Glomerular visceral epithelial cell (primary cell): ENCODE results near the gene ADAMTS16.
A peak's percentile ranks its signal among the peaks of the same experiment; 100 is the strongest.
"Not testable (repeated sequence)": the region's sequence is repeated elsewhere in the genome, so short reads cannot be mapped to it uniquely, and the experiment has no call there.

ENCODE experiments used
- DNase-seq: peaks from one replicate; pipeline ENCODE4 v3.0.0-alpha.2; 2016; ENCODE audit errors: extremely low spot score

The ADAMTS16 gene

GRCh38 chr5:5139777-5140478 is at the start of gene ADAMTS16:
Gene ADAMTS16 (plus strand): TSS chr5:5140330. CDS start chr5:5140468, 138 bp downstream.
- no peak for DNase-seq

DNA sequence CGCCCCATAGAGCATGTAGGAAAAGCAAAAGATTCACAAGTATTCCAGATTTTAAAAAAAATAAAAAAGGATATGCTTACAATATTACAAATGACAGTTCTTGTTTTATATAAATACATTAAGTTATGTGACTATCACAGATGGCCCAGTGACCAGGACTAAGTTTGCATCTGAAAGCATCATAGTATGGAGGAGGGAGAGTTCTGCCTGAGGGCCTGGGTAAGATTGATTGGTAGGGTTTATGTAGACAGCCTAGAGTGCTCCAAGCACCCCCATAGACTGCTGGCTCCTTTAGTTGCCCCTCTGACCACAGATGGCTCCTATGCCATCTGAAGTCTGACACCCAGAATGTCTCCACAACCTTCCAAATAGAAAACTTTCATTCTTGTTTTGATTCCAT is 48.0 kb upstream of the ADAMTS16 start:
- no peak for DNase-seq

GRCh38 chr5:5100635-5101034 is 39.5 kb upstream of the ADAMTS16 start:
- DNase-seq: no peak

- no peak for DNase-seq
Measured at GRCh38 chr5:5101676-5102075, 38.5 kb upstream of the ADAMTS16 start.

- peak; percentile 44 for DNase-seq
Measured at GRCh38 chr5:5103245-5103644, 36.9 kb upstream of the ADAMTS16 start.

DNA sequence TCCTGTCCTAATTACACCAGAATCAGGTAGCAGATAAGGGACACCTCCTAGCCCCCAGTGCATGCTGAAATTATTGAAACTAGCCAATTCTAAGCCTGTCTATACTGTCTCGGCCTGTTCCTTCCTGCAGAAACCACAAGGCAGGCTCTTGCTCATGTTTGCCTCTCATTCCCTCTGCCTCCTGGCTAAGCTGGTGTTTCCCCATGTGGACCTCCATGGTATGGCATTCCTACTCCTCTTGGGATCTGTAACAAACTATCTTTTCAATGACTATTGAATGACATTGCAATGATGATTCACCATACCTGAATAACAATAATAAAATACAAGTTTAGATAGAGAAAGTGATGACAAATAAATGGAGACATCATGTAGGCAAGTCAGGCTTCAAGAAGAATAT is 35.6 kb upstream of the ADAMTS16 start:
- no peak for DNase-seq

GRCh38 chr5:5105531-5105930 is 34.6 kb upstream of the ADAMTS16 start:
- no peak for DNase-seq

- DNase-seq: peak; percentile 25
Measured at GRCh38 chr5:5116956-5117355, 23.2 kb upstream of the ADAMTS16 start.

DNA sequence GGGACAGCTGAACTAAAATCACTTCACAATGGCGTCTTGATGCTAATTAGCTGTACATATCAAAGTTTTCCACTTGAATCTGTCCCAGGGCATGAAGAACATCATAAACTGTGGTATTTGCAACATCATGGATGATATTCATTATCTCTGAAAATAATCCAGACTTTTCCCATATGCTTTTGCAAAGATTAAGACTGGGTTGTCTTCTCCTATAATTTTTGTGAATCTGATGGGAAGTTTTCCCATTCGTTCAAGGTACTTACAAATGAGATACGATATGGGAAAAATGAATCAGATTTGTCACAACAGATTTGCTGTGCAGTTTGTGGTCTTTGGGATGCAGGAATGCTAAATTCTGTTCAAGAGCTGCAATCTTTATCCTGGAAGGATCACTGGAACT is 17.4 kb upstream of the ADAMTS16 start:
- no peak for DNase-seq

DNA sequence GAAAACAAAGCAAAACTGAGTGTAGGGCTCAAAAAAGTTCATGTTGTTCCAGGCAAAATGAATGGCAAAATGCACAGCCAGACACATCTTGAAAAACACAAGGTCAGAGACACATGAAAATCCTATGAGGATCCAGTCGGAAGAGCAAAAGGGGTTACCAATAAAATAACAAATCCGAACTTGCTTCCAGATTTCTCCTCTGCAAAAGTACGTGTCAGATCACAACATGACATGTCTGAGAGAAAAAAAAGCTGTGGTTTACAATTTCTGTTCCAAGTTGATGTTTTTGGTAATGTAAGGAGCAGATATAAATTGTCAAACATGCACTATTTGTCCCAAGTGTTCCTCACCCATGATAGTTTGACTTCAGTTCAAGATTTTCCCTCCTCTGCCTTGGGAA is 15.9 kb upstream of the ADAMTS16 start:
- DNase-seq: no peak

- no peak for DNase-seq
Measured at GRCh38 chr5:5126444-5126843, 13.7 kb upstream of the ADAMTS16 start.

- DNase-seq: no peak
Measured at GRCh38 chr5:5128766-5129165, 11.4 kb upstream of the ADAMTS16 start.

DNA sequence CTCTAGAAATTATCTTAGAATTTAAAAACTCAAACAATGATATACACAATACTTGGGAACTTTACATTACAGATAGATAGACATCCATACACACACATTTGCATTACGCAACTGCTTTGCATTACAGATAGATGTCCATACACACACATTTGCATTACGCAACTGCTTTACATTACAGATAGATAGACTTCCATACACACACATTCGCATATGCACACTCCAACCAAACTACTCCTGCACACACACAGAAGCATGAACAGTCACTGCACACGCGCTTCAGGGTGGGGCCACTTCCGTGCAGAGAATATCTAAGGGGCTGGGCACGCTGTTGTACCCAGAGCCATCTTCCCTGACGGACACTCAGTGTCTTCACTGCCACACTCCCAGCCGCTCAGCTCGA is 7.9 kb upstream of the ADAMTS16 start:
- DNase-seq: no peak

GRCh38 chr5:5132693-5133295 is 7.3 kb upstream of the ADAMTS16 start:
- DNase-seq: no peak

- DNase-seq: no peak
Measured at GRCh38 chr5:5134107-5134506, 6.0 kb upstream of the ADAMTS16 start.

GRCh38 chr5:5135957-5136676 is 4.0 kb upstream of the ADAMTS16 start:
- no peak for DNase-seq

GRCh38 chr5:5137851-5138250 is 2.3 kb upstream of the ADAMTS16 start:
- DNase-seq: not testable (repeated sequence)

DNA sequence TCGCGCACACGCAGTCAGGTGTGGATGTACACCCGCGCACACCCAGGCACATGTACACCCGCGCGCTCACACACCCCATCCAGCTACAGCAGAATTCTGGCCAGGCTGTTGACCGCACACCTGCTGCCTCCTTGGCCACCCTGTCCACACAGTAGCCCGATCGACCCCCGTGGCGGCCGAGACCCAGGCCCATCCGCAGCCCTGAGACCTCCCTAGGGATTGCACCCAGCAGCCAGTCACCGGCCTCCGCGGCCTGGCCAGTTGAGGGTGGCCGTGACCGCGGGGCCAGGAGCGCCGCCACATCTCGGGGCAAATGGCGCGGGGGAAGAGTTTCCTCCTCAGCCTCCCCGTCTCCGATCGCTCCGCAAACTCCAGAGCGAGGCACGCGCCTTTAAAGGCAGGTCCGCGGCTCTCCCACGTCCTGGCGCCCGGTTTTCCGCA is 774 bp upstream of the ADAMTS16 start:
- DNase-seq: no peak

DNA sequence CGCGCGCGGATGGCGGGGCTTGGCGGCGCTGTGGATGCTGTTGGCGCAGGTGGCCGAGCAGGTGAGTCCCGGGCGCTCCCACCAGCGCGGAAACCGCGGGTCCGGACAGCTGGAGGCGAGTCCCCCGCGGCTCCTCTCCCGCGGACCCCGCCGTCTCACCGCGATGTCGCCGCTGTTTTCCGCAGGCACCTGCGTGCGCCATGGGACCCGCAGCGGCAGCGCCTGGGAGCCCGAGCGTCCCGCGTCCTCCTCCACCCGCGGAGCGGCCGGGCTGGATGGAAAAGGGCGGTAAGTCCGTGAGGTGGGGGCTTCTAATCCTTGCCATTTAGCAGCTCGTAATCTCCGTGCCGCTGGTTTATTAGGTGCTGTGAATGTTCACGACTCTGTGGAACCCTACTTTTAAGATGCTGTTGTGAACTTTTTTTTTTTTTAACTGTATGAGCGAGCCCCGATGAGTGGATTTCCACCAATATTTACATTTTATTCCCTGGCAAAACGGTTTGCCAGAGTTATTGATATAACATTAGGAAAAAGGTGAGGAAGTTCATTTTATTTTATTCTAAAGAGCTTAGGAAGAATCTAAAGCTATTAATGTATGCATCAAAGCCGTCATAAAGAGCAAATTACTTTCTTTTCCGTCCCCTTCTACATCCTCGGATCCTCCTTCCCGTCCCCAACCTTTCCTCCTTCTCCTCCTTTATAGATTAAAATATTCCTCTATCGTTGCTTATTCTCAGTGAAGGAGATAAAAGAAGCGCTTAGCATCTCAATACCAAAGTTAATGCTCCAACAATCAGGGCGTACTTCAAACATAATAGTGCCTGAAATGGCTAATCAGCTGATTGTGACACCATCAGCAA is 579 bp downstream of the ADAMTS16 start:
- DNase-seq: no peak

DNA sequence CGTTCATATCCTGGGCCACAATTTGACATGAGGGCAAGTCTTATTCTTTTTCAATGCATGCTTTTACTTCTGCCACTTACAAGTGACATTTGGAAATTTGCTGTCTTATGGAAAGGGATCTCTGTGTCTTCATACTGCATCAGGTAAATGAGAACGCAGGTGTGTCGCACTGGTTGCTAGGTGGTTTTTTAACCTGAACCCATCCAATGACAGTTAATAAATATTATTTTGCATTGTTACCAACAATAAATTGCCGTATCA is 1.1 kb downstream of the ADAMTS16 start:
- no peak for DNase-seq

DNA sequence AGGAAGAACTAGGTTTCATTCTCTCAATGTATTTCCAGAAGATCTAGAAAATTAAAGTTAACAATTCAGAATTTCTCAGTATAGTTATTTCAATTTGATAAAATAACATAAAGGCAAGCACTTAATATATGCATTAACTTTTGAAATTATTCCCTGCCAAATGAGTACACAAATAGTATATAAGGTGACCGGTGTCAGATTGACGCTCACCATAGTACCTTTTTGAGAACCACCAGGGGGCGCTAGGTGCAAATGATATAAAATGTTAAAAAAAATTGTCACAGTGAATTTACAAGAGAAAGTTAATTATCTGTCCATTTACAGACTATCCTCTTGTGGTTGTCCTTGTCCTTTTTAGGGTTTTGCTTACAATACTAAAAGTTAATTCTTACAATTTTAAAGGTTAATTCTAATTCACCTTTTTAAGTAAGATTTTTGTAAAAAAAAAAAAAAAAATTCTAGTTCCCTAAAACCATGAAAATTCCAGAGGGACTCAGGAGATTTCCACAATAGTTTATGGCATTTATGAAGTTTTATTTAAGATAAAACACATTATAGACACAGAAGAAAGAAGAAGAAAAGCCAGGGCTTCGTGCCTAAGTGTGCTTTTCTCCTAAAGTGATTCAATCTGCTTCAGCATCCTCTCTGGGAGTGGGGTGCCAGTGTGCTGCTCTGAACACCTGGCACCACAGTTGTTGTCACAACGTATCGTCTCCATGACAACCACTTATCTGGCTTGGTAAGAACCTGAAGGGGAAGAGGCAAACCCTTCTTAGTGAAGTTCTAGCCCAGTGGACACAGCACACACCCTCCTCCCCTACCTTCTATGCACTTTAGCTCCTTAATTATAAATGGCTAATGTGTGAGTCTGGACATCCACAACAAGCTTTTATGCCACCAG is 1.7 kb downstream of the ADAMTS16 start:
- peak; percentile 76 for DNase-seq
